Mesenchymal stem cell (in vitro differentiated cells and primary cell): ENCODE measurements around the gene TTC31.
"Not testable (repeated sequence)": the region's sequence is repeated elsewhere in the genome, so short reads cannot be mapped to it uniquely, and the experiment has no call there.

ENCODE experiments used
- DNase-seq: peaks from one replicate; pipeline ENCODE4 v3.0.0-alpha.2; 2013
- H2AFZ ChIP-seq: one replicate; pipeline ENCODE4 v1.6.1; 2013; ENCODE audit warnings: low read depth, mild to moderate bottlenecking, control low read depth, inconsistent platforms, low read length, moderate library complexity
- H2AK5ac ChIP-seq: 2 replicates; pipeline ENCODE4 v1.6.1; 2013; ENCODE audit warnings: low read length, moderate library complexity, mild to moderate bottlenecking, inconsistent platforms; ENCODE audit not compliant: severe bottlenecking
- H2BK120ac ChIP-seq: one replicate; pipeline ENCODE4 v1.6.1; 2013; ENCODE audit warnings: low read depth, mild to moderate bottlenecking, inconsistent platforms, low read length, moderate library complexity
- H2BK12ac ChIP-seq, 2 experiments: one replicate each; pipeline ENCODE4 v1.6.1; 2013; ENCODE audit warnings: inconsistent platforms in 2 of 2, low read length in 2 of 2, mild to moderate bottlenecking in 2 of 2, moderate library complexity in 2 of 2, control low read depth in 1 of 2
- H2BK15ac ChIP-seq: one replicate; pipeline ENCODE4 v1.6.1; 2013; ENCODE audit warnings: mild to moderate bottlenecking, low read depth, inconsistent platforms; ENCODE audit not compliant: poor library complexity, severe bottlenecking
- H2BK5ac ChIP-seq: 2 replicates; pipeline ENCODE4 v1.6.1; 2013; ENCODE audit warnings: low read depth, mild to moderate bottlenecking, low read length, control low read depth, inconsistent platforms; ENCODE audit not compliant: poor library complexity, severe bottlenecking
- H3K14ac ChIP-seq, 2 experiments: one replicate each; pipeline ENCODE4 v1.6.1; 2013; ENCODE audit warnings: inconsistent platforms in 2 of 2, low read length in 2 of 2, control low read depth in 1 of 2, mild to moderate bottlenecking in 1 of 2, moderate library complexity in 1 of 2
- H3K18ac ChIP-seq, 2 experiments: one replicate each; pipeline ENCODE4 v1.6.1; 2013; ENCODE audit warnings: inconsistent platforms in 2 of 2, low read length in 2 of 2, control low read depth in 1 of 2, low read depth in 1 of 2, mild to moderate bottlenecking in 1 of 2
- H3K23ac ChIP-seq, 2 experiments: one replicate each; pipeline ENCODE4 v1.6.1; 2013; ENCODE audit warnings: inconsistent platforms in 2 of 2, low read length in 2 of 2, mild to moderate bottlenecking in 2 of 2, moderate library complexity in 2 of 2, control low read depth in 1 of 2
- H3K27ac ChIP-seq: 2 replicates; pipeline ENCODE4 v1.5.1; 2013; ENCODE audit warnings: mild to moderate bottlenecking, moderate library complexity, low read length, control low read depth, inconsistent platforms; ENCODE audit not compliant: poor library complexity, severe bottlenecking
- H3K27me3 ChIP-seq, 2 experiments: 2 replicates each; pipeline versions ENCODE4 v1.6.1 to v1.7.0; 2013; ENCODE audit warnings: low read length in 2 of 2, mild to moderate bottlenecking in 2 of 2, moderate library complexity in 2 of 2, control low read depth in 1 of 2, inconsistent platforms in 1 of 2; ENCODE audit not compliant: control insufficient read depth in 1 of 2, insufficient read depth in 1 of 2
- H3K36me3 ChIP-seq, 2 experiments: 2 replicates each; pipeline versions ENCODE4 v1.6.1 to v1.7.0; 2013; ENCODE audit warnings: low read length in 2 of 2, control low read depth in 1 of 2, inconsistent platforms in 1 of 2, low read depth in 1 of 2, mild to moderate bottlenecking in 1 of 2; ENCODE audit not compliant: insufficient read depth in 2 of 2, control insufficient read depth in 1 of 2
- H3K4ac ChIP-seq, 2 experiments: one replicate each; pipeline ENCODE4 v1.6.1; 2013; ENCODE audit warnings: inconsistent platforms in 2 of 2, low read length in 2 of 2, mild to moderate bottlenecking in 2 of 2, moderate library complexity in 2 of 2, control low read depth in 1 of 2, low read depth in 1 of 2
- H3K4me1 ChIP-seq: 2 replicates; pipeline ENCODE4 v1.6.1; 2013; ENCODE audit warnings: low read depth, low read length, control low read depth; ENCODE audit not compliant: control insufficient read depth, insufficient read depth
- H3K4me2 ChIP-seq: 2 replicates; pipeline ENCODE4 v1.6.1; 2013; ENCODE audit warnings: low read length, mild to moderate bottlenecking, inconsistent platforms; ENCODE audit not compliant: poor library complexity, severe bottlenecking
- H3K4me3 ChIP-seq, 2 experiments: 2 replicates each; pipeline versions ENCODE4 v1.5.1 to v1.7.0; 2013; ENCODE audit warnings: low read length in 2 of 2, mild to moderate bottlenecking in 2 of 2, control low read depth in 1 of 2, low read depth in 1 of 2; ENCODE audit not compliant: insufficient read depth in 1 of 2
- H3K79me1 ChIP-seq: replicated peaks from 2 replicates; pipeline ENCODE4 v1.6.1; 2013; ENCODE audit warnings: mild to moderate bottlenecking, control low read depth, low read length, inconsistent platforms; ENCODE audit not compliant: poor library complexity, severe bottlenecking
- H3K9ac ChIP-seq: 2 replicates; pipeline ENCODE4 v1.7.0; 2013; ENCODE audit warnings: mild to moderate bottlenecking, low read length, moderate library complexity
- H3K9me3 ChIP-seq: 2 replicates; pipeline ENCODE4 v1.7.0; 2013; ENCODE audit warnings: mild to moderate bottlenecking, low read length; ENCODE audit not compliant: control insufficient read depth
- H4K8ac ChIP-seq: one replicate; pipeline ENCODE4 v1.6.1; 2013; ENCODE audit warnings: inconsistent platforms, mild to moderate bottlenecking, low read length, moderate library complexity
- H4K91ac ChIP-seq: one replicate; pipeline ENCODE4 v1.6.1; 2013; ENCODE audit warnings: mild to moderate bottlenecking, low read length, inconsistent platforms
- WGBS: methylation state at CpG from one replicate; pipeline ENCODE4 v1.1.7; 2013; ENCODE audit warnings: mixed read lengths; 5-methylcytosine and 5-hydroxymethylcytosine counted together

Gene TTC31

DNA sequence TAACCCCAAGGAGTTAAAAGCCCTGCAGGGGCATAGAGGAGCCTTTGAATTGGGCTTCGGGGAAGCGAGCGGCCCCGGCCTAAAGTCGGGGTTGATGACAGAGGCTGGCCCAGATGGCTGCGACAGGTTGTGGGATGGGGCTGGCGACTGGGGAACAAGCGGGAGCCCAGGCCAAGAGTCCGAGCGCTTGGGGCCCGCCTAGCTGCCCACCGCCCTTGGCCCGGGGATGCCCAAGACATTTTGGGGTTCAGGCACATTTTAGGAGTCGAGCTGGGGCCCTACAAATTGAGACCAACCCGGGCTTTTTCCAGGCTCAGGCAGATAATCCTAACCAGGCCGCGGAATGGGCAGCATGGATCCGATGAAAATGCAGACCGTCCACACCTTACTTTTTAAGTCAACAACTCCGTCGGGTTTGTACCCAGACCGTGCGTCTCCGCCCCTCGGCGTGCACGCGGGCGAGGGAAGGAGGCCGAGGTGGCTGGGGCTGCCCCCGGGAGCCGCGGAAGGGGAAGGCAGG, 41.7 kb upstream of the TTC31 start:
- 11% methylated on average over 33 of the region's 33 CpGs for WGBS
- H3K79me1 ChIP-seq = peaks cover 20% of the 10 kb centered on the region
- peak overlapping the region; percentile 31 to 72 for H3K18ac ChIP-seq
- peak overlapping the region; percentile 54 for H2BK15ac ChIP-seq
- peak overlapping the region; percentile 49 to 70 for H2BK12ac ChIP-seq
- no peak overlapping the region for H3K14ac ChIP-seq
- peak overlapping the region; percentile 56 to 84 for H3K4me3 ChIP-seq
- H3K36me3 ChIP-seq = peaks cover 0 to 5% of the 10 kb centered on the region in 2 experiments
- H3K4ac ChIP-seq = no peak overlapping the region
- H4K8ac ChIP-seq = peak overlapping the region; percentile 91
- no peak overlapping the region for H2BK120ac ChIP-seq
- H2AK5ac ChIP-seq = no peak overlapping the region
- H2BK5ac ChIP-seq = no peak overlapping the region
- peak overlapping the region; percentile 89 for H3K27ac ChIP-seq
- peak overlapping the region; percentile 82 for H3K4me2 ChIP-seq
- no peak for DNase-seq
- H3K27me3 ChIP-seq = peaks cover 0 to 12% of the 10 kb centered on the region in 2 experiments
- H3K9me3 ChIP-seq = no peaks in the 10 kb centered on the region
- no peak overlapping the region for H2AFZ ChIP-seq
- H3K23ac ChIP-seq = no peak overlapping the region
- peak overlapping the region; percentile 88 for H3K9ac ChIP-seq
- H3K4me1 ChIP-seq = peaks cover 33% of the 10 kb centered on the region
- H4K91ac ChIP-seq = no peak overlapping the region

GRCh38 chr2:74441690-74442482, 41.0 kb upstream of the TTC31 start, which contains the start of gene RTKN:
Gene RTKN (minus strand): TSS chr2:74441937. CDS start chr2:74441816, 121 bp downstream.
- Histone ChIP-seq H2BK5ac (no peak within 1 kb of the TSS), H3K14ac (no peak within 1 kb of the TSS), H4K8ac (peak within 1 kb of the TSS; percentile 91), H3K23ac (peak within 1 kb of the TSS in 1 of 2 experiments; percentile 2), H3K4ac (peak within 1 kb of the TSS in 1 of 2 experiments; percentile 80), H2AFZ (no peak within 1 kb of the TSS), H3K36me3 (no peaks in the 10 kb centered on the region), H3K27ac (peak within 1 kb of the TSS; percentile 89), H3K18ac (peak within 1 kb of the TSS; percentile 31 to 72), H2BK120ac (peak within 1 kb of the TSS; percentile 57), H3K9me3 (no peaks in the 10 kb centered on the region), H3K79me1 (peaks cover 14% of the 10 kb centered on the region), H3K27me3 (peaks cover 0 to 12% of the 10 kb centered on the region in 2 experiments), H3K4me2 (peak within 1 kb of the TSS; percentile 82), H2AK5ac (no peak within 1 kb of the TSS), H2BK15ac (peak within 1 kb of the TSS; percentile 54), H3K4me1 (peaks cover 29% of the 10 kb centered on the region), H4K91ac (peak within 1 kb of the TSS; percentile 10), H3K4me3 (peak within 1 kb of the TSS; percentile 56 to 84), H2BK12ac (peak within 1 kb of the TSS; percentile 49 to 70), H3K9ac (peak within 1 kb of the TSS; percentile 88)
- 9% methylated on average over 49 of the region's 75 CpGs for WGBS
- no peak for DNase-seq

DNA sequence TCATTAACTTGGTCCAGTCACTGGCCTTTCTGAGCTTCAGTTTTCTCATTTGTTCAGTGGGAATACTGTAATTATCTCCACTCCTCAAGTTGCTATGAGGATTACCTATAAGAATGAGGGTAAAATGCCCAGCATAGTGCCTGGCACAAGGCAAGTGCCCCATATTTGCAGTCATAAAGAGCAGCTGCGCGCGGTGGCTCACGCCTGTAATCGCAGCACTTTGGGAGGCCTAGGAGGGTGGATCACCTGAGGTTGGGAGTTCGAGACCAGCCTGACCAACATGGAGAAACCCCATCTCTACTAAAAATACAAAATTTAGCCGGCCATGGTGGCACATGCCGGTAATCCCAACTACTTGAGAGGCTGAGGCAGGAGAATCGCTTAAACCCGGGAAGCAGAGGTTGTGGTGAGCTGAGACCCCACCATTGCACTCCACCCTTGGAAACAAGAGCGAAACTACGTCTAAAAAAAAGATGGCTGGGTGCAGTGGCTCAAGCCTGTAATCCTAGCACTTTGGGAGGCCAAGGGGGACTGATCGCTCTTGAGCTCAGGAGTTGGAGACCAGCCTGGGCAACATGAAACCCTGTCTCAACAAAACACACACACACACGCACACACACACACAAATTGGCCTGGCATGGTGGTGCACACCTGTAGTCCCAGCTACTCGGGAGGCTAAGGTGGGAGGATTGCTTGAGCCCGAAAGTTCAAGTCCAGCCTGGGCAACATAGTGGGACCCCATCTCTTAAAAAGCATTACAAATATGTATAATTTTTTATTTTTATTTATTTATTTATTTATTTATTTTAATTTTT, 40.2 kb upstream of the TTC31 start:
- H2AK5ac ChIP-seq, H3K14ac ChIP-seq, H3K18ac ChIP-seq, H3K36me3 ChIP-seq, H2AFZ ChIP-seq, DNase-seq, H2BK120ac ChIP-seq, H4K91ac ChIP-seq, H2BK5ac ChIP-seq, H3K23ac ChIP-seq, H4K8ac ChIP-seq, H2BK15ac ChIP-seq, H3K4ac ChIP-seq, H3K9me3 ChIP-seq, H2BK12ac ChIP-seq, H3K27ac ChIP-seq: not testable (repeated sequence)
- Histone ChIP-seq H3K79me1 (peaks cover 11% of the 10 kb centered on the region), H3K27me3 (peaks cover 0 to 12% of the 10 kb centered on the region in 2 experiments), H3K4me1 (peaks cover 31% of the 10 kb centered on the region), H3K4me3 (peak overlapping the region; percentile 56 to 62), H3K9ac (peak overlapping the region; percentile 38), H3K4me2 (peak overlapping the region; percentile 82)
- WGBS = 93% methylated on average over 15 of the region's 16 CpGs
